PC-9 (cell line): ENCODE measurements around the gene NID2.

Source experiments
- EZH2 ChIP-seq: fragments of 200-600 bp; sonication (generic); IDR thresholded peaks from 2 replicates; pipeline ENCODE4 v1.8.0; 2017; ENCODE audit warnings: antibody characterized with exemption, low read depth
- TF ChIP-seq, protein P1 (sequence below): fragments of 200-600 bp; sonication (generic); conservative IDR thresholded peaks from 2 replicates; pipeline ENCODE4 v1.6.1; 2017; ENCODE audit warnings: mixed run types, antibody characterized with exemption, mild to moderate bottlenecking, moderate library complexity

DNA sequence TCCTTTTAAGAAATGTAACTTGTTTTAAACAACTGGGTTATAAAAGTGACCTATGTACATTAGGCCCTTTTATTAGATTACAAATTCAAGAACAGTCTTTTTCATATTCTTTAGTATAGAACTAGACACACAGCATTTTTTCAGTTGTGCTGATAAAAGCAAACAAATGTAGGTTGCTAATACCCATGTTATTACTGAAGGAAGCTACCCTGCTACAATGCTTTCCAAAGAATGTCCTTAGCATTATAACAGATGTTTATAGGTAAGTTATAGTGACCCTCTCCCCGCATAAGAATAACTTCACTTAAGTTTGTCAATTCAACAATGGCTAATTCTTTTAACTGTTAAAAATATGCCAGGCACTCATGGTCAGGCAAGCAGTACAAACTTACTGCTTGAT is 61.6 kb downstream of the NID2 start:
- TF ChIP-seq, protein P1, sequence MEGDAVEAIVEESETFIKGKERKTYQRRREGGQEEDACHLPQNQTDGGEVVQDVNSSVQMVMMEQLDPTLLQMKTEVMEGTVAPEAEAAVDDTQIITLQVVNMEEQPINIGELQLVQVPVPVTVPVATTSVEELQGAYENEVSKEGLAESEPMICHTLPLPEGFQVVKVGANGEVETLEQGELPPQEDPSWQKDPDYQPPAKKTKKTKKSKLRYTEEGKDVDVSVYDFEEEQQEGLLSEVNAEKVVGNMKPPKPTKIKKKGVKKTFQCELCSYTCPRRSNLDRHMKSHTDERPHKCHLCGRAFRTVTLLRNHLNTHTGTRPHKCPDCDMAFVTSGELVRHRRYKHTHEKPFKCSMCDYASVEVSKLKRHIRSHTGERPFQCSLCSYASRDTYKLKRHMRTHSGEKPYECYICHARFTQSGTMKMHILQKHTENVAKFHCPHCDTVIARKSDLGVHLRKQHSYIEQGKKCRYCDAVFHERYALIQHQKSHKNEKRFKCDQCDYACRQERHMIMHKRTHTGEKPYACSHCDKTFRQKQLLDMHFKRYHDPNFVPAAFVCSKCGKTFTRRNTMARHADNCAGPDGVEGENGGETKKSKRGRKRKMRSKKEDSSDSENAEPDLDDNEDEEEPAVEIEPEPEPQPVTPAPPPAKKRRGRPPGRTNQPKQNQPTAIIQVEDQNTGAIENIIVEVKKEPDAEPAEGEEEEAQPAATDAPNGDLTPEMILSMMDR, result no peak
- TF ChIP-seq EZH2, result no peak
